Myocyte (in vitro differentiated cells): ENCODE results near the gene HACE1. TPM values are rescaled to one million over a fixed set of nuclear protein-coding genes. Genes with fewer than 3 reads are reported as not detected.
"Not testable (repeated sequence)": the region's sequence is repeated elsewhere in the genome, so short reads cannot be mapped to it uniquely, and the experiment has no call there.

Source experiments
- DNase-seq: peaks from one replicate; pipeline ENCODE4 v3.0.0-alpha.2; 2012; ENCODE audit warnings: low read depth
- total RNA-seq: library from RNA; depleted of rRNA; stranded (reverse); fragments of >200 nt; gene quantifications from 2 replicates; pipeline ENCODE4 v1.2.3, GENCODE V29; 2014

The HACE1 gene
- total RNA-seq, 1 donor from 2014 or later, result 9.0 TPM

DNA sequence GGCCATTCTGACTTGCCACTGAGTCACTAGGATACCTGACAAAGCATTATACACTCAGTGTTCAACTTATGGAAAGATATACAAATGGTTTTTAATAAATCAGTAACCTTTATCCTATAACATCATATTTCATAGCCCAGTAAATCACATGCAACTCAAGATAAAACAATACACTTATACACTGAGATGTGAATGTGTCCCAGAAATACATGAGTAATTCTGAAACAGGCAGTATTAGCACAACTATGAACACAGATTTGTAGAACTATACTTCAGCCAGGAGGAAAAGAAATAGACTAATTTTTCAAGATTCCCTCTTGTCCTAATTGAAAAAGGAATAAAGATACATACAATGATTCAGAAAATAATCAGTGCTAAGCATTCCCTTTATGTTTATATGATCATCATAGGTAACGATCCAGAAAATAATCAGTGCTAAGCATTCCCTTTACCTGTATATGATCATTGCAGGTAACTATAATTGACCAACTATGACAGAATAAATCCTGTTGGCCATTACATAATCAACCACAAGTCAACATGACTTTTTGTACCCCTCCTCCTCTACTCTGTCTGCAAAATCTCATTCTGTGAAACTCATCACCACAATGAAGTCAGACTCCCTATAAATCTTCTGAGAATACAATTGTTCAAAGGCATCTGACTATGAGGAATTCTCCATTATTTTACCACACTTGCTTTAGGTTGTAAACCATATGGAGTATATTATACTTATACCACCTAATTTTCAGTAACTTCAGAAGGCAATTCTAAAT is 30.3 kb downstream of the HACE1 start:
- peak; percentile 36 for DNase-seq

- DNase-seq, result no peak
Observed at GRCh38 chr6:104828478-104828877, 31.2 kb downstream of the HACE1 start.

- not testable (repeated sequence) for DNase-seq
Observed at GRCh38 chr6:104820820-104821219, 38.9 kb downstream of the HACE1 start.

GRCh38 chr6:104816125-104816524 is 43.6 kb downstream of the HACE1 start:
- DNase-seq, result no peak

DNA sequence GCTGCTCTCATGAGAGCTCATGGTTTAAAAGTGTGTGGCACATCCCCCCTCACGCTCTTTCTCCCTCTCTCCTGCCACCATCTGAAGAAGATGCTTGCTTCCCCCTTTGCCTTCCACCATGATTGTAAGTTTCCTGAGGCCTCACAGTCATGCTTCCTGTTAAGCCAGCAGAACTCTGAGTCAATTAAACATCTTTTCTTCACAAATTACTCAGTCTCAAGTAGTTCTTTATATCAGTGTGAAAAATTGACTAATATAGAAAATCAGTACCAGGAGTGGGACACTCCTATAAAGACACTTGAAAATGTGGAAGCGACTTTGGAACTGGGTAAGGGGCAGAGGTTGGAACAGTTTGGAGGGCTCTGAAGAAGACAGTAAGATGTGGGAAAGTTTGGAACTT is 45.0 kb downstream of the HACE1 start:
- DNase-seq, result no peak

GRCh38 chr6:104813552-104813951 is 46.2 kb downstream of the HACE1 start:
- no peak for DNase-seq

- no peak for DNase-seq
Observed at GRCh38 chr6:104809116-104809515, 50.6 kb downstream of the HACE1 start.

DNA sequence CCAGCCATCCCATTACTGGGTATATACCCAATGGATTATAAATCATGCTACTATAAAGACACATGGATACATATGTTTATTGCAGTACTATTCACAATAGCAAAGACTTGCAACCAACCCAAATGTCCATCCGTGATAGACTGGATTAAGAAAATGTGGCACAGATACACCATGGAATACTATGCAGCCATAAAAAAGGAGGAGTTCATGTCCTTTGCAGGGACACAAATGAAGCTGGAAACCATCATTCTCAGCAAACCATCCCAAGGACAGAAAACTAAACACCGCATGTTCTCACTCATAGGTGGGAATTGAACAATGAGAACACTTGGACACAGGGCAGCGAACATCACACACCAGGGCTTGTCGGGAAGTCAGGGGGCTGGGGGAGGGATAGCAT is 54.4 kb downstream of the HACE1 start:
- not testable (repeated sequence) for DNase-seq

DNA sequence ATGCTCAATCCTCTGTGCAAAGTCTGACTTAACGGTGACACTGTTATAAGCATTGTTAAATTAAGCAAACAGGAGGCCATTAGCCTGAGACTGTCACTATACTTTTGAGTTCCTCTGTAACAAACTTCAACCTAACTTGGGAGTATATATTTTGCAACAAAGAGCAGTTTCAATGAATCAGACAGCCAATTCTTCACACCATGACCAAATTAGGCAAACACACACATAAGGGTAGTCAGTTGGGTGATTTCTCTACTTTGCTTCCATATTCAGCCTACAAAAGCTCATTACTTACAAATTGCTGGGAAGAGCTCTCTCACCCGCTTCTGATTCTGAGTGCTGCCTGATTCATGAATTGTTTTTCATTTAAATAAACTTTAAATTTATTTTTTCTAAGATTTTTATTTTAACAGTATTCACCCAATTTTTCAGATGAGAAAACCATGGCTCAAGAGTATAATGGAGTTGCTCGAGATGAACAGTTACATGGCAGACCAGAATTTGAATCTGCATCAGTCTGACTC is 60.5 kb downstream of the HACE1 start:
- no peak for DNase-seq

DNA sequence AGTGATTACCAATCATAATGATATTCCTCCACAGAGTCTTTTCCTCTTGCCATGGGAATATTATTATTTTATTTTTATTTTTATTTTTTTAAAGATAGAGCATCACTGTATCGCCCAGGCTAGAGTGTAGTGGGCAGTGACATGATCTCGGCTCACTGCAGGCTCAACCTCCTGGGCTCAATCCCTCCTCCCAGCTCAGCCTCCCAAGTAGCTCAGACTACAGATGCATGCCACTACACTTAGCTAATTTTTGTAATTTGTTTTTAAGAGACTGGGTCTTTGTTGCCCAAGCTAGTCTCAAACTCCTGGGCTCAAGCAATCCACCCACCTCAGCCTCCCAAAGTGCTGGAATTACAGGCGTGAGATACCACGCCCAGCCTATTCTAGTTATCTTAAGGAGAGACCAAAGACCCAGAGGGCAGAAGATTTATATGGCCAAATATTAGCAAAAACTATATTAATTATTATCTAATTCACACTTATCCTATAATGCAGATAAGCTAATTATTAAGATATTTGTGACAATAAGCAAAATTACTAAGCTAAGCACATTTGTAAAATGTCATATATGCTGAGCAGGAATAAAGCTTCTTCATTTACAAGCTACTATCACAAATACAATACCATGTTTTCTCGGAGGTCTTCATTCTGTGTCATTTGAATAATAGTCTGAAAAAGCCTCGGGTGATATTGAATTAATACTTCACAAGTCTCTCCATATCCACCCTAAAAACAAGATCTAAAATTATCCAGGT is 63.5 kb downstream of the HACE1 start:
- no peak for DNase-seq

DNA sequence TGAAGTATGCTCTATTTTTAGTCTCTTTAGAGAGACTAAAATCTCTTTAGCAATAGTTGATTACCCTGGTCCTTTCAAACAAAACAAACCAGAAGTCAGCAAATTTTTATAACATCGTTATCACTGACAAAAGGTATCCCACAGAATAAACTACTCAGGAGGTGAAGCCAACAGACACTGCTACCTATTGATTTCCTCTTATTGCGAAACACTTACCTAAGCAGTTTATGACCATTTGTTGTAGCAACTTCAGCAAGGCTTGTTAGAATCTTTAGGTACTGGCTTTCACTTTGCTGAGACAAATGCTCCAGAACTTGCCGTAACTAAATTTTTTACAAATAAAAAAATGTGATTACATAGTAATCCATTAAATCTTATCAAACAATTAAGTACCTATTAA is 64.4 kb downstream of the HACE1 start:
- DNase-seq, result no peak

DNA sequence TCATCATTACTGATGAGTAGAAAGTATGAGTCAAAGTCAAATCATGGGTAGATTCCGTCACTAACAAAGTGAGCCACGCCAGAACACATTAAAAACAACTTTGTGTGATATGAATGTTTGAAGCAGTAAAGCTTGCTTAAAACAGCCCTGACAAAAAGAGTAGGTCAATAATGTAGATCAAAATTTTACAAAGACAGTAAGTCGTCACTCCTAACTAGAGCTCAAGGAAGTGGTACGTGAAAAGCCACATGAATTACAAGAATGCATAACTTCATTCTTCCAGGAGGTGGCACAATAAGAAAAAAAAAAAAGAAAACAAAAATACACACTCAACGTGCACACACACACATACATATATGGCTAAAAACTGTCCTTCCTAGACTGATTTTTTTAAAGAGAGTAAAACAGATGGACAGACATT is 69.9 kb downstream of the HACE1 start:
- peak; percentile 67 for DNase-seq

DNA sequence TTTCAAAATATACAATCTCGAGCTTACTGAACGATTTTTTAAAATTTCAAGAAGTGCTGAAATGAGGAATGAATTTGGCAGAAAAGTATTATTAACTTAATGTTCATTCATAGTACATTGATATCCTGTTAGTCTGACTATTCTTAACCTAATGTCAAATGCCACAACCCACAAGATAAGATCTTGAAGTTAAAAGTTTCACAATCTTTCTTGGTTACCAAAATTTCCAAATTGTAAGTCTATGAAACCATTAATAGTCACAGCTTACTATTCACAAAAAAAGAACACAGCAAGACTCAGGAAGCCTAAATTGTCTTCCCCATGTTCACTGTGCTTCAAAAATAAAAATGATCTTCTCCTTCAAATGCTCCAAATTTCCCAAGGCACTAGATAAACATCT is 71.3 kb downstream of the HACE1 start:
- peak; percentile 12 for DNase-seq

- no peak for DNase-seq
Observed at GRCh38 chr6:104787305-104787704, 72.4 kb downstream of the HACE1 start.

DNA sequence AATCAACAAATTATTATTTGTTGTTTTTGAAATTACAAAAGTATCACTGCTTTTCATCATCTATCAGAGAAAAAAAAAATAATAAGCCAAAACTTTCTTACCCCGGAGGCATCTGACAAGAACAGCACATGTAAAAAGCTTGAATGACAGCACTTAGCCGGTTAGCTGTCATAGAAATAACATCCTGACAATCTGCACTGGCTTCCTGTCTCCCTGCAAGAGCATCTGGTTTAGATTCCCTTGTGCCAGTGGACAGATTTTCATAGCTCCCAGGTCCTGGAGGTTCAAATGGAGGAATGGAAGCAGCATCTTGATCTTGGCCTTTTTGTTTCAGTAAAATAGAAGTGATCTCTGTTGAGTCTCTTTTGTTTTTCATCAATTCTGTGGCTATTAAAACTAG is 74.8 kb downstream of the HACE1 start:
- DNase-seq, result peak; percentile 34

- peak; percentile 41 for DNase-seq
Observed at GRCh38 chr6:104771258-104771832, 88.4 kb downstream of the HACE1 start.

DNA sequence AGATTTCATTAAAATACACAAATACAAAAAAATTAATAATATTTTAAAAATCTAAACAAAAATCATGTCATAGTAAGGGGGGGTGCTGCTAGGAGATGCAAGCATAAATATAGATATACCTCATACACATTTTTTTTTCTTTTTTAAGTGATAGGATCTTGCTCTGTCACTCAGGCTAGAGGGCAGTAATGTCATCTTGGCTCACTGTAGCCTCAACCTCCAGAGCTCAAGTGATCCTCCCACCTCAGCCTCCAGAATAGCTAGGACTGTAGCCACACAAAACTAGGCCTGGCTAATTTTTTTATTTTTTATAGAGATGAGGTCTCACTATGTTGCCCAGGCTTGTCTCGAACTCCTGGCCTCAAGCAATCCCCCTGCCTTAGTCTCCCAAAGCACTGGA is 90.8 kb downstream of the HACE1 start:
- no peak for DNase-seq

DNA sequence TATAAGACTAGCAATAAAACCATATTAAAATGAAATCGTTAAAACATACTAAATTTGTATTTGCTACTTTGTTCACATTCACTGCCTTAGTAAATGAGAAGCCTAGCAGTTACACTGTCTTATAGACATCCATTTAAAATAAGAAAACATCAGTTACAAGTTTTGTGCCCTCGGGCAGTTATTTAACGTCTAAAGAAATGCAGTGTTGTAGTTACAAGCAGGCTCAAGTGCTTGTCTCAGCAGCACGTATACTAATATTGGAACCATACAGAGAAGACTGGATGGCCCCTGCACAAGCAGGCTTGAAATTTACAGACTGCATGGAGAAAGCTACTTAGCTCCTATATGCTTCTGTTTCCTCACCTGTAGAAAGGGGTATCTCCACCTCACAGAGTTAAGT is 93.1 kb downstream of the HACE1 start:
- no peak for DNase-seq

DNA sequence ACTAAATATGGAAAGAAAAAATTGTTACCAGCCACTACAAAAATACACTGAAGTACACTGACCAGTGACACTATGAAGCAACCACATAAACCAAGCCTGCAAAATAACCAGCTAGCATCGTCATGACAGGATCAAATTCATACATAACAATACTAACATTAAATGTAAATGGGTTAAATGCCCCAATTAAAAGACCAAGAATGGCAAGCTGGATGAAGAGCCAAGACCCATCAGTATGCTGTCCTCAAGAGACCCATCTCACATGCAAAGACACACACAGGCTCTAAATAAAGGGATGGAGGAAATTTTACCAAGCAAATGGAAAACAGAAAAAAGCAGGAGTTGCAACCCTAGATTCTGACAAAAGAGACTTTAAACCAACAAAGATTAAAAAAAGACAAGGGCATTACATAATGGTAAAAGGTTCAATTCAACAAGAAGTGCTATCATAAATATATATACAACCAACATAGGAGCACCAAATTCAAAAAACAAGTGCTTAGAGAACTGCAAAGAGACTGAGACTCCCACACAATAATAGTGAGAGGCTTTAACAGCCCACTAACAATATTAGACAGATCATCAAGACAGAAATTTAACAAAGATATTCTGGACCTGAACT is 104.8 kb downstream of the HACE1 start:
- no peak for DNase-seq

DNA sequence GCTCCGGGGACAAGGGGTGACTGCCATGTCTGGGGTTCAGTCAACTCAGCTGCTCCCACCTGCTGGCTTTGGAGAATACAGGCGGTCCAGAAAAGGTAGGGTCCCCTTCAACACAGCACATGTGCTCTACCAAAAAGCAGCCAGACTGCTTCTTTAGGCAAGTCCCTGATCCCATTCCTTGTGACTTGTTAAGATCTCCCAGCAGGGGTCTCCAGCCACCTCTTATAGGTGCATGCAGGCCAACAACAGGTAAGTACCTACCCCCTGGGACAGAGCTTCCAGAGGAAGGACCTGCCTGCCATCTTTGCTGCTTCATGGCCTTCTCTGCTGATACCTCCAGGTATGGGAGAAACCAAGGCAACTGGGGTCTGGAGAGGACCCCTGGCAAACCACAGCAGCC is 106.5 kb downstream of the HACE1 start:
- DNase-seq, result no peak

GRCh38 chr6:104750449-104750848 is 109.3 kb downstream of the HACE1 start:
- no peak for DNase-seq

DNA sequence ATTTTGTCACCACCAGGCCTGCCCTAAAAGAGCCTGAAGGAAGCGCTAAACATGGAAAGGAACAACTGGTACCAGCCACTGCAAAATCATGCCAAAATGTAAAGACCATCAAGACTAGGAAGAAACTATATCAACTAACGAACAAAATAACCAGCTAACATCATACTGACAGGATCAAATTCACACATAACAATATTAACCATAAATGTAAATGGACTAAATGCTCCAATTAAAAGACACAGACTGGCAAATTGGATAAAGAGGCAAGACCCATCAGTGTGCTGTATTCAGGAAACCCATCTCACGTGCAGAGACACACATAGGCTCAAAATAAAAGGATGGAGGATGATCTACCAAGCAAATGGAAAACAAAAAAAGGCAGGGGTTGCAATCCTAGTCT is 120.6 kb downstream of the HACE1 start:
- not testable (repeated sequence) for DNase-seq
